GM13977 (cell line): ENCODE data around the gene ZDHHC22.
"Not testable (repeated sequence)": the region's sequence is repeated elsewhere in the genome, so short reads cannot be mapped to it uniquely, and the experiment has no call there.

Experiments
- DNase-seq: peaks from one replicate; pipeline ENCODE4 v3.0.0; 2012; ENCODE audit warnings: low spot score
- in situ Hi-C: fragments of 300-500 bp; cut with MboI; formaldehyde crosslinking; loops from one replicate; pipeline ENCODE4 v1.12.0; 2022; ENCODE audit warnings: low sequenced_read_pairs, low pct_unique_long_range_greater_than_20kb, mixed read lengths, inconsistent platforms; ENCODE audit not compliant: unreplicated experiment
- TF ChIP-seq, protein P1 (sequence below): IDR thresholded peaks from 2 replicates; pipeline ENCODE4 v1.5.1; 2012; ENCODE audit warnings: mild to moderate bottlenecking, control low read depth; ENCODE audit not compliant: insufficient read depth; ENCODE audit errors: extremely low read depth, missing control alignments

ZDHHC22 gene

DNA sequence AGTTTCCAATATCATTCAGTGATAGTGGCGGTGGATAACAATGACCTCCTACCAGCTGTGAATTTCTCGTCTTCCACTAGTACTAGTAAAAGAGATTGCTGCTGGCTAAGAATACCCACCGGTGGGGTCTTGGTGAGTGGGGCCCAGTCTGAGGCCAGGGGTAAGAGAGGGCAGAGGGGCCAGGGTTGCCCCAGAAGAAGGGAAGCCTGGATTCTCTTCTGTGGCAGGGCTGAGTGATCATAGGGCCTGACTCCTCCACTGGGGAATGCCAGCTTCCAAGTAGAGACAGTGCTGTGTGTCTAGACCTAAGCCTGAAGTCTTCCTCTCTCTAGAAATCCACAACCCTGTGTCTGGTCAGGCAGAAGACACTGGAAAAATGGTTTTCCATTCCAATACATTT is 34.3 kb upstream of the ZDHHC22 start:
- DNase-seq = no peak
- in situ Hi-C loops = no loop called here
- TF ChIP-seq, protein P1, sequence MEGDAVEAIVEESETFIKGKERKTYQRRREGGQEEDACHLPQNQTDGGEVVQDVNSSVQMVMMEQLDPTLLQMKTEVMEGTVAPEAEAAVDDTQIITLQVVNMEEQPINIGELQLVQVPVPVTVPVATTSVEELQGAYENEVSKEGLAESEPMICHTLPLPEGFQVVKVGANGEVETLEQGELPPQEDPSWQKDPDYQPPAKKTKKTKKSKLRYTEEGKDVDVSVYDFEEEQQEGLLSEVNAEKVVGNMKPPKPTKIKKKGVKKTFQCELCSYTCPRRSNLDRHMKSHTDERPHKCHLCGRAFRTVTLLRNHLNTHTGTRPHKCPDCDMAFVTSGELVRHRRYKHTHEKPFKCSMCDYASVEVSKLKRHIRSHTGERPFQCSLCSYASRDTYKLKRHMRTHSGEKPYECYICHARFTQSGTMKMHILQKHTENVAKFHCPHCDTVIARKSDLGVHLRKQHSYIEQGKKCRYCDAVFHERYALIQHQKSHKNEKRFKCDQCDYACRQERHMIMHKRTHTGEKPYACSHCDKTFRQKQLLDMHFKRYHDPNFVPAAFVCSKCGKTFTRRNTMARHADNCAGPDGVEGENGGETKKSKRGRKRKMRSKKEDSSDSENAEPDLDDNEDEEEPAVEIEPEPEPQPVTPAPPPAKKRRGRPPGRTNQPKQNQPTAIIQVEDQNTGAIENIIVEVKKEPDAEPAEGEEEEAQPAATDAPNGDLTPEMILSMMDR = no peak

DNA sequence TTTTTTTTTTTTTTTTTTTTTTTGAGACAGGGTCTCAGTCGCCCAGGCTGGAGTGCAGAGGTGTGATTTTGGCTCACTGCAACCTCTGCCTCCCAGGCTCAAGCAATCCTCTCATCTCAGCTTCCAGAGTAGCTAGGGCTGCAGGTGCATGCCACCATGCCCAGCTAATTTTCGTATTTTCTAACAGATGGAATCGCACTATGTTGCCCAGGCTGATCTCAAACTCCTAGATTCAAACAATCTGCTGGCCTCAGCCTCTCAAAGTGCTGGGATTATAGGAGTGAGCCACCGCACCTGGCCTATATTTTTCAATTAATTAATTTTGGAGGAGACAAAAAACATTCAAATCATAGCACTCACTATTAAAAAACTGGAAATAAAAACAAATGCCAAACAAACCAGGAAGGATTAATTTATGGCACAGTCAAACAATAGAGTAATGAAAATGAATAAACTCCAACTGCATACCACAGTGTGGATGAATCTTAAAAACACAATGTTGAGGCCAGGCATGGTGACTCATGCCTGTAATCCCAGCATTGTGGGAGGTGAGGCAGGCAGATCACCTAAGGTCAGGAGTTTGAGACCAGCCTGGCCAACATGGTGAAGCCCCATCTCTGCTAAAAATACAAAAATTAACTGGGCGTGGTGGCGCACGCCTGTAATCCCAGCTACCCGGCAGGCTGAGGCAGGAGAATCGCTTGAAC is 32.5 kb upstream of the ZDHHC22 start:
- DNase-seq, in situ Hi-C loops: not testable (repeated sequence)

DNA sequence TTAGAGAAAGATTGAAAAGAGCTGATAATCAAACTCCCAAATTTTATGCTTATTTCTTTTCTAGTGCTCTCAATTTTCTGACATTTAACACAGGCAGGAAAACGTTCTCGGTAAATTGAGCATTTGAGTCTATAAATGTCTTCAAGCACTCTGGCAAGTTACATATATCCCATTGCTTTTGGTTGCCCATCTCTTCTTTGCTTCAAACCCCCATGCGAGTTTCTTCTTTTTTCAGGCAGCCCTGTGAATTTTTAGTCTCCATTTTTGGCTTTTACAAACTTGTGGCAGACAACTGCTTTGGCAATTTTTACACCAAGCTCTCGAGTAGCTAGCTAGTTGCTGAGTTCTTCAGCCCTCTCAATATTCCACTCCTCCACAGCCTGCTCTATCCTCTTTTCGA is 31.3 kb upstream of the ZDHHC22 start:
- in situ Hi-C loops = no loop called here
- DNase-seq = no peak
- TF ChIP-seq, protein P1 = no peak

DNA sequence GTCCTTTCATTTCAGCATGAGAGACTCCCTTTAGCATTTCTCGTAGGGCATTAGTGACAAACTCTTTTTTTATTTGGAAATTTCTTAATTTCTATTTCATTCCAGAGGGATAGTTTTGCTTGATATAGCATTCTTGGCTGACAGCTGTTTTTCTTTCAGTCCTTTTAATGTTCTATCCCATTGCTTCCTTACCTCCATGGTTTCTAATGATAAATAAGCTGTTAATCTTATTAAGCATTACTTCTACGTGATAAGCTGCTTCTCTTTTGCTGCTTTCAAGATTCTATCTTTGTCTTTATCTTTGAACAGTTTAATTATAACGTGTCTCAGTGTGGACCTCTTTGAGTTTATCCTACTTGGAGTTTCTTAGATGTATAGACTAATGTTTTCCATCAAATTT is 28.5 kb upstream of the ZDHHC22 start:
- TF ChIP-seq, protein P1 = no peak
- in situ Hi-C loops = no loop called here
- no peak for DNase-seq

DNA sequence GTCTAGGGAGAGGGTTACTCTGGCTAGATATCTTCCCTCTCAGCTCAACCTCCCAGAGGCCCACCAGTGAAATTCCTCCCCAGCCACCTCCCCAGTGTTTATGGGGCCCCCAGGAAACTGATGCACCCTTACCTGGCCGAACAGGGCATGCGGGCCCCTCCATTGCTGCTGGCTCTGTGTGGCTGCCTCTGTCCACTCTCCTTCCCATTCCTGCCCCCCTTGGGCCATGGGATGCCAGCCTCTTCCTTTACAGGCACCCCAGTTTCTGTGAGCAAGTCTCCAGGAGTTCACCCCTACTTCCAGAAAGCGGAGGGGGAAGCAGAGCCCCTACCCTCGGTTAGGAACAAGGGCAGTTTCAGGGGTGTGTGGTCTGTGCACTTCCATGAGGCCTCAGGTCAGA is 19.4 kb upstream of the ZDHHC22 start:
- DNase-seq = no peak
- in situ Hi-C loops = no loop called here
- TF ChIP-seq, protein P1 = no peak

DNA sequence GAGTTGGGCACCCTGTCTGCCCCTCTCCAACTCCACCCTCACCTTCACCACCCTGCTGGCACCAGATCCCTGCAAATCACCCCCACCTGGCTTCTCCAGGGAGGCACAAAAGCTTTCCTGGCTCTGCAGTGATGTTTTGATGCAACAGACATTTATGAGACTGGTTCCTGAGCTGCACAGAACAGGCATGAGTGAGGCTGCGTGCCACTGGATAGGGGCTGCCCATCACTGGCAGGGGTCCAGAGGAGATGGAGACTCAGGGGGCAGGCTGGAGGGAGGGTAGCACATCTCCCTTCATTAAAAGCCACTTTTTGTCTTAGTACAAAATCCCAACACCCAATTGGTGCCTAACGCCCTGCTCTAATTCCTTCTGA is 17.3 kb upstream of the ZDHHC22 start:
- no peak for DNase-seq
- in situ Hi-C loops = no loop called here
- TF ChIP-seq, protein P1 = no peak

DNA sequence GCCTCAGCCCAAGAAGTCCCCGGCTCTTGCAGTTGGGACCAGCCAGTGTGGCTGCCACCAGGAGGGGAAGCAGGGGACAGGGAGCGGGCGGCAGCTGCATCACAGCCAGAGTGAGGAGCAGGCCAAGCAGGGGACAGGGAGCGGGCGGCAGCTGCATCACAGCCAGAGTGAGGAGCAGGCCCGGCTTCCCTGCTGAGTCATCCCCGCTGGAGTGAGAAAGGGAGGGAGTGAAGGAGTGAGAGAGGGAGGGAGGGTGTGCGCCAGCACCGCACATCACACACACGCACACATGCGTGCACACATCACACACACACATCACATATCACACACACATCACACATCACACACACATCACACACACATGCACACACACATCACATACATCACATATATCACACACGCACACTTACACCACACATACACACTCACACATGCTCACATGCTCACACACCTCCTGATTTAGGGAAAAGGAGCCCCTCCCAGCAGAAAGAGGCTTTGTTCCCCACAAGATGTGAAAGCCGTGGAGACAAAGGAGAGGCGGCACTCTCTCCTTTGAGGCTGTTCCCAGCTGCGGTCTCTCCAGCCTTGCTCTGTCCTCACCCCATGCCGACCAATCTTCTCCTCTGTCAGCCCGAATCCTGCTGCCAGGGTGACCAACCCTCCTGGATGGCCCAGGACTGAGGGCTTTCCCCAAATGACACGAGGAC is 16.7 kb upstream of the ZDHHC22 start:
- no peak for DNase-seq
- TF ChIP-seq, protein P1 = no peak
- in situ Hi-C loops = no loop called here
